Frontal cortex (tissue), 4 donors: ENCODE data around the gene ECI2. TPM values are rescaled to one million over a fixed set of nuclear protein-coding genes. Genes with fewer than 3 reads are reported as not detected.
"Not testable (repeated sequence)": the region's sequence is repeated elsewhere in the genome, so short reads cannot be mapped to it uniquely, and the experiment has no call there.

ENCODE experiments used
- DNase-seq, 2 donors: peaks; one replicate each; pipeline ENCODE4 v3.0.0; 2012; ENCODE audit warnings: low spot score in 2 of 2
- FAIRE-seq: peaks from 2 replicates; lab custom pipeline; 2012; peaks lifted over from hg19 to GRCh38; lab: Jason Lieb, UNC
- total RNA-seq: library from RNA; depleted of rRNA; stranded (reverse); fragments of >200 nt; gene quantifications from one replicate; pipeline ENCODE4 v1.2.3, GENCODE V29; 2014
- donor health status: control.
- donor health status: control.
- donor health status: control.

The ECI2 gene
- total RNA-seq, 1 donor from 2014 or later = 24.1 TPM

DNA sequence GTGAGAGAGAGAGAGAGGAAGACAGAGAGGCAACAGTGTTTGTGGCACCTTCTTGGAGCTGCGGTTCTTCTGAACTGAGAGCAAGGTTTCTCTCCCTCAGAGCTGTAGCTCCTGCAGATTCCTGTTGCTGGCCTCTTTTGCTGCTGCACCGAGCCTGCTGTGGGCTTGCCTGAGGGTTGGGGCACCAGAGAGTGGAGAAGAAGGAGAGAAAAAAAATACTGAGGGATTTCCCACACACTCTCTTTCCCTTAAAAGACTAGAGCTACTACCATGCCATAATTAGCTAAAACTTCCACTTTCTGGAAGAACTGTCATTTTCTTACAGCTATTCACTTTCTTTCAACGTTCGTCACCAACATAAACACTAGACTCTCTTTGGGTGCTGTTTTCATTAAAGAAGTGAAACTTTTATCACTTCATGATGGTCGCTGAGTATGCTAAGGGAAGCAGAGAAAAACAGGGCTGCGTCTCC lies 18.2 kb upstream of the ECI2 start:
- no peak for DNase-seq
- FAIRE-seq = no peak

- no peak for DNase-seq
- FAIRE-seq = no peak
Observed at GRCh38 chr6:4145083-4145482, 9.7 kb upstream of the ECI2 start.

- DNase-seq (no peak), FAIRE-seq (no peak)
Observed at GRCh38 chr6:4139272-4139671, 3.9 kb upstream of the ECI2 start.

DNA sequence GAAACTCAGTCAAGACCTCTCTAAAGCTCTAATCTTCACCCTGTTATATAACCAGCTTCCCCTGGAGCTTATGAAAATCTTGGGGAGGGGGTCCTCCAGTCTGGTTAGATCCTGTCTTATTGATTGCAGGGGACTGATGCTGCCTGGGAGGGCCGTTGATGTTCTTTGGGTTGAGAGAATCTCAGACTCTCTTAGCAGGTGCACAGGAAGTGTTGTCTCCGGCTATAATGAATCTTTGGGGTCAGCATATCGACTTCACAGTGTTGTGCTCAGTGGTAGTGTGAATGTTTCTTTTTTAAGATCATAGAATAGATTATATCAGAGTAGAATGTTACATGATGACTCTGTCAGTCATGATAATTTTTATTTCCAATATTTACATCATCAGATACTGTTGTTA lies 2.8 kb upstream of the ECI2 start:
- no peak for DNase-seq
- FAIRE-seq = no peak

GRCh38 chr6:4136354-4136831 lies 1.0 kb upstream of the ECI2 start:
- FAIRE-seq (no peak), DNase-seq (no peak)

DNA sequence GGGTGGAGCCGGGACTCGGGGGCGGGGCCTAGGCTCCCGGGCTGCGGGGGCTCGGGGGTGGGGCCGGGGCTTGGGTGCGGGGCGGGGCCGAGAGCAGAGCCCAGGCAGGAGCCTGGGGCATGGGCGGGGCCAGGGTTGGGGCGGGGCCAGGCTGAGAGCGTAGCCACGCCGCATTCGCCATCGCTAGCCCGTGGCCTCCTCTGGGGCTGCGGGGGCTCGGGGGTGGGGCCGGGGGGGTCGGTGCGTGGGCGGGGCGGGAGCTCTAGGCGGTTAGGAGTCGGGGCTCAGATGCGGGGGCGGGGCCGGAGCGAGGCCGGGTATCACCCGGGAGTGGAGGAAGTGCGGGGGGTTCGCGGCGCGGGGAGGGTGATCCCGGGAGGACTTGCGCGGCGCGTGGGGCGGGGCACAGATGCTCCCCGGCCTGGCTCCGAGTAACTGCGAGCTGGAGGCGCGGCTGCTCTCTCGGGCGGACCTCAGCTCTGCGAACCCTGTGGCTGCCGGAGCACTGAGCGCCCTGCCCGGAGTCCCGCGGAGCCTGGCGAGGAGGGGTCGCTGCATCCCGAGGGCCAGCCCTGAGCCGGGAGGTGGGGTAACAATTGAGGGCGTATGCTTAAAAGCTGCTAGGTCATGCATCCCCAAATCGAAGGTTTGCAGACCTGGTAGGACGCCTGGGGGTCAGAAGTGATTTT lies 434 bp upstream of the ECI2 start:
- DNase-seq = peak; percentile 96 to 98
- no peak for FAIRE-seq

DNA sequence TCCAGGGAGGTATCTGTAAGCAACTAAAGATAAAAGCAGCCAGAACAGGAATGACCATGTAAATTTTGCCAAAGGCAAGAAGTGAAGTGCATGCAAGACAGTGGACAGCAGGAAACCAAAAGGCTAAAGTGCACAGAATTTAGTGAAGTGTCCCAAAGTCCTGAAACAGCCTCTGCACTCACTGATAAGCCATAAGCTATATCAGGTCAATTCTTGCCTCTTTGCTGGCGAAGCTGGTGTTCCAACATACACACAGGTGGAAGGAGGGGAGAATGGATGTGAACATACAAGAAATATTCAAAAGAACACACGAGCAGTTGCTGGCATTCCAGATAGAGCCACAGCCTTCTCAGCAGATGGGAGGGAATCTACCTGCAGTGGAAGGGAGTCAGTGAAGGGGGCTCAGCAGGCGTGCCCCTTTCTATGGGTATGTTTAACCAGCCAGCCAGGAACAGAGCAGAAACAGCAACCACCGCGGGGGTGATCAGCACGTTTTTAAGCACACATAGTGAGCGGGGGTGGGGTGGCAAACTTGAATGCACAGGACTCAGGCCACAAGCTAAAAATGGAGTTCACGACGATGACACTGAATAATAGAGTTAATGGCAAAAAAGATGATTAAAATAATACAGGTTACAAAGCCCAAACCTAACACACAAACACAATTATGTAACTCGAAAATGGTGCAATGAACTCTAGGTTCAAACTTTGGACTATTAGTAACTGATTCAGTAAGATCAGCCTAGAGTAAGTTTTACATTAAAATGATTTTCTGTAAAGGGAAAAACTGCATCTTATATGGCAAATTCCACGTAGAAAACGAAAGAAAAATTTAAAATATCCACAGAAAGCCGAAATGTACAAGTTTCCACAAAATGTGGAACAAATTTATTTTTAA lies 1.2 kb downstream of the ECI2 start:
- FAIRE-seq (no peak), DNase-seq (no peak)

GRCh38 chr6:4130357-4130987 lies 4.9 kb downstream of the ECI2 start:
- DNase-seq (no peak), FAIRE-seq (no peak)

- no peak for DNase-seq
- no peak for FAIRE-seq
Observed at GRCh38 chr6:4129446-4129845, 5.9 kb downstream of the ECI2 start.

DNA sequence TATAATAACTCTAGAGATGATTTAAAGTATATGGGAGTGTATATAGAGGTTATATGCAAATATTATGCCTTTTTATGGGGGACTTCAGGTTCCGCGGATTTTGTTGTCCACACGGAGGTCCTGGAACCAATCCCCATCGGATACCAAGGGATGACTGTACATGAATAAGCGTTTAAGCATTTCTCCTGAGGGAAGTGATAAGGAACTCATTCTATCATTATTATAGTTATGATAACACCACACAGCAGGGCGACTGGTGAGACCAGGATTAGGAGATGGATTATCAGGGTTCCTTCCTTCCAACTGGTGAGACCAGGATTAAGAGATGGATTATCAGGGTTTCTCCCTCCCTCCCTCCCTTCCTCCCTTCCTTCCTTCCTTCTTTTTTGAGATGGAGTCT lies 6.6 kb downstream of the ECI2 start:
- no peak for DNase-seq
- FAIRE-seq = no peak

DNA sequence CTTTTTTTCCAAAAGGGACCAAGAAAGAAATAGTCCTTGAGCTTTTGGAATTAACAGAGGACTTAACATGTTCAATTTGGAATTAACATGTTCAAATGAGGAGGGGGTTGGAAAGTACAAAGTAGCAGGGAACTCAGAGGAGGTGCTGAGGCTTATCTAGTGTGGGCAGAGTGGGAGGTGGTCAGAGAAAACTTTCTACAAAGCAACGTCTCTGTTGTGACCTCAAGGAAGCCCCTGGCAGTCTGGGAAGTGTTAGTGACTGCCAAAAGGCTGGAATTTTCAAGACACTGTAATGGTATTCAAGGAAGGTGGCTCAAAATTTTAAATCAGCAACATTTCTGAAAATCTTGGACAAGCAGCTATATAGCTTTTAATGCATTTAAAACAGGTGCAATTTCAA lies 7.3 kb downstream of the ECI2 start:
- FAIRE-seq (no peak), DNase-seq (no peak)

GRCh38 chr6:4125933-4126864 lies 9.2 kb downstream of the ECI2 start:
- no peak for DNase-seq
- FAIRE-seq = no peak

DNA sequence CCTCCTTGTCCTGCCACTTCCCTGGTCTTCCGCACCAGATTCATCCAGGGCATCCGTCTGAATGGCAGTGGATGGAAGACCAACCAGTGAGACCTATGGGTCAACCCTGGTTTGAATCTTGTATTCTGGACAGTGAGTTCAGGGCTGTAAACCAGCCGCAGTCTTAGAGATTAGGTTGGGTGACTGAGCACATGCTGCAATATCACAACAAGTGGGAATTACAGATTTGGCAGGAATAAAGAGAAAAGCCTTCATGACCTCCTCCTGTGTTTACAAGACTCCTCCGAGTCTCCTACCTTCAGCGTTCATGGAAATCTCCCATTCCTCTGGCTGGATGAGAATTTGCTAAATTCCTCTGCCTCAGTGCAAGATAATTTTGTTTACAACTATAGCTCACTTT lies 9.9 kb downstream of the ECI2 start:
- FAIRE-seq (no peak), DNase-seq (no peak)

DNA sequence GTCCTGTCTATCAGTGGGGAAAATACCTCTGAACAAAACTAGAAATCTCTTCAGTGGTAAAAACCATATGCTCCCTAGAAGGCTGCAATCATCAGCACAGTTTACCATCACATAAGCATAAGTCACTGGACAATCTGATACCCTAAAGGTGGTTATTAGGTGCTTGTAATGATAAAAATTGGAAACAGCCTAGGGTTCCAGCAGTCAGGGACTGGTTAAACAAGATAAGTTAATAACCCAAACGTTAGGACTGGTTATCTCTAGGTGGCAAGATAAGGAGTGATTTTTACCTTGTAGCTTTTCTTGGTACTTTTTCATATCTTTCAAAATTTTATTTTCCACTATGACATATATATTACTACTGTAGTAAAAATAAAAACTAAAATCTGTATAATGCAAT lies 11.0 kb downstream of the ECI2 start:
- FAIRE-seq = no peak
- no peak for DNase-seq

- FAIRE-seq (no peak), DNase-seq (no peak)
Observed at GRCh38 chr6:4115741-4116140, 19.6 kb downstream of the ECI2 start.

DNA sequence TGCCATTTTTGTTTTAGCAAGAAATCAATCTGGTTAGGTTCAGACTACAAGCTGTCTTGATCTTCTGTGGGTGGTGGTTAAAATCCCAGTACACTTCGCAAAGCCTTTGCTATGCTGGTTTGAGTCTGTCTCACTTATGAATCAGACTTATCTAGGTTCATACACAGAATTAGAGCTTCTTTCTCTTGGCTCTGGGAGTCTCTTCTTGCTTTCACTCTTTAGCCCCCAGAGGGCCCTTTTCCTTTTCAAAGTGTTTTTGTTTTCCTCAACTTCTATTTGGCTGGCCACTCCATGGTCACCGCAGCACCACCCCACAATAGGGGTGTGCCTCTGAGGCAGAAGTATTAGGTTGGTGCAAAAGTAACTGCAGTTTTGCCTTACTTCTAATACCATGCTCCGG lies 21.3 kb downstream of the ECI2 start:
- DNase-seq (no peak), FAIRE-seq (no peak)

GRCh38 chr6:4113649-4114048 lies 21.7 kb downstream of the ECI2 start:
- DNase-seq = no peak
- FAIRE-seq = no peak

- no peak for DNase-seq
- FAIRE-seq = no peak
Observed at GRCh38 chr6:4112366-4112765, 23.0 kb downstream of the ECI2 start.

DNA sequence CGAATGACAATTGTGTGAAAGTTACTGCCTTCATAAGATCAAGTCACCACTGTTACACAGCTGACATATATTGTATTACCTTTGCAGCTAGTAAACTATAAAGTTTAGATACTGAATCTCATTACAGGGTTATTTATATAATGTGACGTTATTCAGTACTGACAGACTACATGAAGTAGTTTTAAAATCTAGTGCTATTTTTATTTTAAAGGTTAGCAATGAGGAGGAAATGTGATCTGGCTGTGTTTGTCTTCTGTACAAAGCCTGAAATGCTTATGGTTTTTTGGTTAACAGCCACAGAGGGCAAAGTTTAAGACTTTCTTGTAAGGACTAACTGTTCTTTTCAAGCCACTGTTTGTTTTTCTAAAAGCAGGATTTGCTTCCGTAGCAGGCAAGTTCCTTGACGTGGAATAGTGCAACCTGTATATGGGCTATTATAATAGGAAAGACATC lies 26.0 kb downstream of the ECI2 start:
- not testable (repeated sequence) for FAIRE-seq, DNase-seq
